Activated CD4-positive, alpha-beta T cell treated with anti-CD3 and anti-CD28 coated beads, Interleukin-2, amount 50 U/mL, for 1 hour (primary cell): ENCODE measurements around the gene CBLIF.
"Not testable (repeated sequence)": the region's sequence is repeated elsewhere in the genome, so short reads cannot be mapped to it uniquely, and the experiment has no call there.

ENCODE experiments used
- DNase-seq: peaks from one replicate; pipeline ENCODE4 v3.0.0-alpha.2; 2020

Gene CBLIF

DNA sequence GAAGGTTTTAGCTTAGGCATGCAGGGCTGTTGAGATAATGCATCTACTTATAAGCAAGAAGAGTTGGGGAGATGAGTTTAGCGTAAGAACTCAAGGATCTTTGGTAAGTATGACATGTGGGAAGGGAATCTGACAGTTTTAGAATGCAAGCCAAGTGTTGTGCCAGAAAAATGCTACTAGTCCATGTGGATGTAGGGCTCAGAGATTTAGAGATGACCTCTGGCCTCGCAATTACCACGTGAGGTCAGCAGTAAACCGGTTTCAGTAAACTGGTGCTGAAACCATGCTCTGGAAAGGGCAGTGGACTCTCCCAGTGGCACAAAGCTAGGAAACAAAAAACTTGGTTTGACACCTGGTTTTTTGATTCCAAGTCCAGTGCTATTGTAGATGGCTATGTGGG lies 53.7 kb downstream of the CBLIF start:
- DNase-seq = no peak

- no peak for DNase-seq
Observed at GRCh38 chr11:59787816-59788215, 57.5 kb downstream of the CBLIF start.

- DNase-seq = no peak
Observed at GRCh38 chr11:59787255-59787588, 58.1 kb downstream of the CBLIF start.

DNA sequence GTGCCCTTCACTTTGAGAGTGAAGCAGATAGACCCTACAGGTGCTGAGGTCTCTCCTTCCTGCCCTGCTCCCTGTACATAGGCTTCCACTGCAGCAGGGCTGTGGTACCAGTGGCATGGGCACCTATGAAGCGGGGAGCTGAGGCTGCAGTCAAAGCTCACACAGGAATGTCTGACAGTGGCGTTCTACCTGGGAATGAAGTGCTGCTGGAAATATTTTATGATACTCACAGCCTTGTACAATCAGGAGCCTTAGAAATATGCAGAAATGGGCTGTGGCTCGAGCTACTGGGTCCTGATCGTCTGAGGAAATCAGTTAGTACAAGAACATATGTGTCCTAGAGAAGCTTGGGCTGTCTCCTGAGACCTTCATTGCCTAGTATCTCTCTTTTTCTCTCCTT lies 59.5 kb downstream of the CBLIF start:
- DNase-seq = no peak

- not testable (repeated sequence) for DNase-seq
Observed at GRCh38 chr11:59784441-59784840, 60.9 kb downstream of the CBLIF start.

DNA sequence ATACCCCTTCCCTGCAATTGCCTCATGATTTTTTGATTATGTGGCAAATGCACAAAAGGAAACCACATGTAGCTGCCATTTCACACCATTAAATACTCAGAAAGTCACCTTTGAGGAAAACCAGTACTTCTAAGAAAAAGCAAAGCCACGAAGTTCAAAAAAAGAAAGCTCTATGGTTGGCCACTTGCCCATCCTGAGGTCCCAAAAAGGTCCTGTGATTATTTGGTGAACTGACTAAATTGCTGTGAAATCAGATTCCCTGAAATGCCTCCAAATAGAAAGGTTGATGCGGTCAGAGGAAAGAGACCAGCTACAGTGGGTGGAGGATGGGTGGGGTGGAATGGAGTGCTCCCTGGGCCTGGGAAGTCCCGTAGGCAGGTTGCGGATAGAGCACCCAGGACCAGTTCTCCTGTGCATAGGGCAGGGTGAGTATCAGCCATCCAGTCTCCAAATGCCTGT lies 61.6 kb downstream of the CBLIF start:
- DNase-seq = no peak

DNA sequence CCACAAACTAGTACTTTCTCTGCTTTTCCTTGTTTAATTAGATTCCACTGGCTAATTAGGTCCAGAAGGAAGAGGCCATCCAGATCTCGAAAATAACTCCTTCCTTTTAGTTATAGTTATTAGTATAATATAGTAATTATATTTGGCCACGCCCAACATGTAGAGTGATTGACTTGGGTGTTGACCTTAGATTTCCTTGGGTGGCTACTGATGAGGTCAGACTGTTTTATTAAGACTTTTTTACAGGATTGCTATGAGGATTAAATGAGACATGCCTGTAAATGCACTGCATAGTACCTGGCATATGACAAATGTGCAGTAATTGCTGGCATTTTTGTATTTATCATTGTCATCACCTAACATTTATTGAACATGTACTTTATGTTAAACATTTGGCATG lies 63.2 kb downstream of the CBLIF start:
- DNase-seq = no peak

GRCh38 chr11:59779487-59779886 lies 65.8 kb downstream of the CBLIF start:
- DNase-seq = no peak
